Osteoblast (primary cell): ENCODE measurements around the gene ACAA1. TPM values are rescaled to one million over a fixed set of nuclear protein-coding genes. Genes with fewer than 3 reads are reported as not detected.

Experiments used
- DNase-seq: peaks from one replicate; pipeline ENCODE4 v3.0.0; 2011; ENCODE audit warnings: low spot score, mixed read lengths; ENCODE audit not compliant: insufficient read length; ENCODE audit errors: missing footprints
- H2AFZ ChIP-seq: 2 replicates; pipeline ENCODE4 v1.6.0; 2011; ENCODE audit warnings: mild to moderate bottlenecking, low read length
- H3K27ac ChIP-seq: 2 replicates; pipeline ENCODE4 v1.5.1; 2011; ENCODE audit warnings: mild to moderate bottlenecking, low read depth, low read length, moderate library complexity
- H3K27me3 ChIP-seq: 2 replicates; pipeline ENCODE4 v1.6.0; 2012; ENCODE audit warnings: mild to moderate bottlenecking, control low read depth, inconsistent platforms, low read length, moderate library complexity; ENCODE audit not compliant: insufficient read depth
- H3K36me3 ChIP-seq: 2 replicates; pipeline ENCODE4 v1.5.1; 2011; ENCODE audit warnings: mild to moderate bottlenecking, low read length, control low read depth, moderate library complexity; ENCODE audit not compliant: insufficient read depth
- H3K4me1 ChIP-seq: 2 replicates; pipeline ENCODE4 v1.5.1; 2011; ENCODE audit warnings: mild to moderate bottlenecking, low read length, control low read depth, moderate library complexity; ENCODE audit not compliant: insufficient read depth
- H3K4me2 ChIP-seq: 2 replicates; pipeline ENCODE4 v1.6.0; 2011; ENCODE audit warnings: mild to moderate bottlenecking, low read length; ENCODE audit not compliant: insufficient read depth
- H3K4me3 ChIP-seq: fragments of 200-600 bp; sonication (generic); 3 replicates; pipeline ENCODE4 v1.5.1; 2012; ENCODE audit warnings: mild to moderate bottlenecking, low read length, inconsistent platforms; ENCODE audit not compliant: insufficient read depth
- H3K79me2 ChIP-seq: 2 replicates; pipeline ENCODE4 v1.6.0; 2012; ENCODE audit warnings: mild to moderate bottlenecking, low read length, control low read depth, inconsistent platforms; ENCODE audit not compliant: insufficient read depth
- H3K9me3 ChIP-seq: 2 replicates; pipeline ENCODE4 v1.5.1; 2011; ENCODE audit warnings: low read depth, low read length, control low read depth
- H4K20me1 ChIP-seq: 2 replicates; pipeline ENCODE4 v1.6.0; 2012; ENCODE audit warnings: mild to moderate bottlenecking, low read length, control low read depth; ENCODE audit not compliant: insufficient read depth
- CTCF ChIP-seq: IDR thresholded peaks from 2 replicates; pipeline ENCODE4 v1.5.1; 2011; ENCODE audit warnings: mild to moderate bottlenecking, low read depth, low read length, moderate library complexity; ENCODE audit errors: extremely low read depth
- total RNA-seq: library from RNA; depleted of rRNA; stranded (reverse); fragments of >200 nt; gene quantifications from 2 replicates; pipeline ENCODE4 v1.2.3, GENCODE V29; 2012

Gene ACAA1
- total RNA-seq, 1 donor, result 17.4 TPM

- no peaks in the 10 kb centered on the region for H3K4me1 ChIP-seq
- no peaks in the 10 kb centered on the region for H4K20me1 ChIP-seq
- no peak overlapping the region for H3K4me2 ChIP-seq
- H3K27ac ChIP-seq, result no peak overlapping the region
- H3K79me2 ChIP-seq, result no peaks in the 10 kb centered on the region
- DNase-seq, result no peak
- H2AFZ ChIP-seq, result no peak overlapping the region
- H3K36me3 ChIP-seq, result no peaks in the 10 kb centered on the region
- no peaks in the 10 kb centered on the region for H3K9me3 ChIP-seq
- no peak overlapping the region for H3K4me3 ChIP-seq
- TF ChIP-seq CTCF, result no peak
- peaks cover 13% of the 10 kb centered on the region for H3K27me3 ChIP-seq
Observed at GRCh38 chr3:38114052-38114874, 22.7 kb downstream of the ACAA1 start.

GRCh38 chr3:38112378-38112761 lies 24.6 kb downstream of the ACAA1 start:
- no peak overlapping the region for H3K27ac ChIP-seq
- H3K9me3 ChIP-seq, result no peaks in the 10 kb centered on the region
- no peaks in the 10 kb centered on the region for H3K4me1 ChIP-seq
- H3K27me3 ChIP-seq, result peaks cover 13% of the 10 kb centered on the region
- no peak overlapping the region for H3K4me2 ChIP-seq
- DNase-seq, result no peak
- no peak overlapping the region for H3K4me3 ChIP-seq
- TF ChIP-seq CTCF, result no peak
- H4K20me1 ChIP-seq, result no peaks in the 10 kb centered on the region
- H3K36me3 ChIP-seq, result no peaks in the 10 kb centered on the region
- no peaks in the 10 kb centered on the region for H3K79me2 ChIP-seq
- H2AFZ ChIP-seq, result no peak overlapping the region

GRCh38 chr3:38111696-38112377 lies 25.1 kb downstream of the ACAA1 start:
- H3K4me2 ChIP-seq, result no peak overlapping the region
- no peaks in the 10 kb centered on the region for H3K9me3 ChIP-seq
- peaks cover 13% of the 10 kb centered on the region for H3K27me3 ChIP-seq
- no peak overlapping the region for H2AFZ ChIP-seq
- H3K36me3 ChIP-seq, result no peaks in the 10 kb centered on the region
- H4K20me1 ChIP-seq, result no peaks in the 10 kb centered on the region
- no peak for TF ChIP-seq CTCF
- no peak for DNase-seq
- no peak overlapping the region for H3K27ac ChIP-seq
- H3K4me1 ChIP-seq, result no peaks in the 10 kb centered on the region
- H3K4me3 ChIP-seq, result no peak overlapping the region
- H3K79me2 ChIP-seq, result no peaks in the 10 kb centered on the region

GRCh38 chr3:38111201-38111600 lies 25.7 kb downstream of the ACAA1 start:
- Histone ChIP-seq H3K9me3 (no peaks in the 10 kb centered on the region), H3K79me2 (no peaks in the 10 kb centered on the region), H3K4me2 (no peak overlapping the region), H2AFZ (no peak overlapping the region), H3K36me3 (no peaks in the 10 kb centered on the region), H3K27me3 (peaks cover 13% of the 10 kb centered on the region), H3K4me3 (no peak overlapping the region), H3K27ac (no peak overlapping the region), H3K4me1 (no peaks in the 10 kb centered on the region), H4K20me1 (no peaks in the 10 kb centered on the region)
- TF ChIP-seq CTCF, result no peak
- DNase-seq, result no peak
